Mesenchymal stem cell (in vitro differentiated cells and primary cell): Measurements from ENCODE around the gene ITPRID1.

Experiments
- DNase-seq: peaks from one replicate; pipeline ENCODE4 v3.0.0-alpha.2; 2013
- H2AFZ ChIP-seq: one replicate; pipeline ENCODE4 v1.6.1; 2013; ENCODE audit warnings: low read depth, mild to moderate bottlenecking, control low read depth, inconsistent platforms, low read length, moderate library complexity
- H2AK5ac ChIP-seq: 2 replicates; pipeline ENCODE4 v1.6.1; 2013; ENCODE audit warnings: low read length, moderate library complexity, mild to moderate bottlenecking, inconsistent platforms; ENCODE audit not compliant: severe bottlenecking
- H2BK120ac ChIP-seq: one replicate; pipeline ENCODE4 v1.6.1; 2013; ENCODE audit warnings: low read depth, mild to moderate bottlenecking, inconsistent platforms, low read length, moderate library complexity
- H2BK12ac ChIP-seq, 2 experiments: one replicate each; pipeline ENCODE4 v1.6.1; 2013; ENCODE audit warnings: inconsistent platforms in 2 of 2, low read length in 2 of 2, mild to moderate bottlenecking in 2 of 2, moderate library complexity in 2 of 2, control low read depth in 1 of 2
- H2BK15ac ChIP-seq: one replicate; pipeline ENCODE4 v1.6.1; 2013; ENCODE audit warnings: mild to moderate bottlenecking, low read depth, inconsistent platforms; ENCODE audit not compliant: poor library complexity, severe bottlenecking
- H2BK5ac ChIP-seq: 2 replicates; pipeline ENCODE4 v1.6.1; 2013; ENCODE audit warnings: low read depth, mild to moderate bottlenecking, low read length, control low read depth, inconsistent platforms; ENCODE audit not compliant: poor library complexity, severe bottlenecking
- H3K14ac ChIP-seq, 2 experiments: one replicate each; pipeline ENCODE4 v1.6.1; 2013; ENCODE audit warnings: inconsistent platforms in 2 of 2, low read length in 2 of 2, control low read depth in 1 of 2, mild to moderate bottlenecking in 1 of 2, moderate library complexity in 1 of 2
- H3K18ac ChIP-seq, 2 experiments: one replicate each; pipeline ENCODE4 v1.6.1; 2013; ENCODE audit warnings: inconsistent platforms in 2 of 2, low read length in 2 of 2, control low read depth in 1 of 2, low read depth in 1 of 2, mild to moderate bottlenecking in 1 of 2
- H3K23ac ChIP-seq, 2 experiments: one replicate each; pipeline ENCODE4 v1.6.1; 2013; ENCODE audit warnings: inconsistent platforms in 2 of 2, low read length in 2 of 2, mild to moderate bottlenecking in 2 of 2, moderate library complexity in 2 of 2, control low read depth in 1 of 2
- H3K27ac ChIP-seq: 2 replicates; pipeline ENCODE4 v1.5.1; 2013; ENCODE audit warnings: mild to moderate bottlenecking, moderate library complexity, low read length, control low read depth, inconsistent platforms; ENCODE audit not compliant: poor library complexity, severe bottlenecking
- H3K27me3 ChIP-seq, 2 experiments: 2 replicates each; pipeline versions ENCODE4 v1.6.1 to v1.7.0; 2013; ENCODE audit warnings: low read length in 2 of 2, mild to moderate bottlenecking in 2 of 2, moderate library complexity in 2 of 2, control low read depth in 1 of 2, inconsistent platforms in 1 of 2; ENCODE audit not compliant: control insufficient read depth in 1 of 2, insufficient read depth in 1 of 2
- H3K36me3 ChIP-seq, 2 experiments: 2 replicates each; pipeline versions ENCODE4 v1.6.1 to v1.7.0; 2013; ENCODE audit warnings: low read length in 2 of 2, control low read depth in 1 of 2, inconsistent platforms in 1 of 2, low read depth in 1 of 2, mild to moderate bottlenecking in 1 of 2; ENCODE audit not compliant: insufficient read depth in 2 of 2, control insufficient read depth in 1 of 2
- H3K4ac ChIP-seq, 2 experiments: one replicate each; pipeline ENCODE4 v1.6.1; 2013; ENCODE audit warnings: inconsistent platforms in 2 of 2, low read length in 2 of 2, mild to moderate bottlenecking in 2 of 2, moderate library complexity in 2 of 2, control low read depth in 1 of 2, low read depth in 1 of 2
- H3K4me1 ChIP-seq: 2 replicates; pipeline ENCODE4 v1.6.1; 2013; ENCODE audit warnings: low read depth, low read length, control low read depth; ENCODE audit not compliant: control insufficient read depth, insufficient read depth
- H3K4me2 ChIP-seq: 2 replicates; pipeline ENCODE4 v1.6.1; 2013; ENCODE audit warnings: low read length, mild to moderate bottlenecking, inconsistent platforms; ENCODE audit not compliant: poor library complexity, severe bottlenecking
- H3K4me3 ChIP-seq, 2 experiments: 2 replicates each; pipeline versions ENCODE4 v1.5.1 to v1.7.0; 2013; ENCODE audit warnings: low read length in 2 of 2, mild to moderate bottlenecking in 2 of 2, control low read depth in 1 of 2, low read depth in 1 of 2; ENCODE audit not compliant: insufficient read depth in 1 of 2
- H3K79me1 ChIP-seq: replicated peaks from 2 replicates; pipeline ENCODE4 v1.6.1; 2013; ENCODE audit warnings: mild to moderate bottlenecking, control low read depth, low read length, inconsistent platforms; ENCODE audit not compliant: poor library complexity, severe bottlenecking
- H3K9ac ChIP-seq: 2 replicates; pipeline ENCODE4 v1.7.0; 2013; ENCODE audit warnings: mild to moderate bottlenecking, low read length, moderate library complexity
- H3K9me3 ChIP-seq: 2 replicates; pipeline ENCODE4 v1.7.0; 2013; ENCODE audit warnings: mild to moderate bottlenecking, low read length; ENCODE audit not compliant: control insufficient read depth
- H4K8ac ChIP-seq: one replicate; pipeline ENCODE4 v1.6.1; 2013; ENCODE audit warnings: inconsistent platforms, mild to moderate bottlenecking, low read length, moderate library complexity
- H4K91ac ChIP-seq: one replicate; pipeline ENCODE4 v1.6.1; 2013; ENCODE audit warnings: mild to moderate bottlenecking, low read length, inconsistent platforms
- WGBS: methylation state at CpG from one replicate; pipeline ENCODE4 v1.1.7; 2013; ENCODE audit warnings: mixed read lengths; 5-methylcytosine and 5-hydroxymethylcytosine counted together

ITPRID1 gene

GRCh38 chr7:31702354-31702753 lies 188.5 kb downstream of the ITPRID1 start:
- Histone ChIP-seq H2BK15ac (no peak overlapping the region), H3K36me3 (no peaks in the 10 kb centered on the region), H2BK5ac (no peak overlapping the region), H4K91ac (no peak overlapping the region), H3K4ac (no peak overlapping the region), H2AK5ac (no peak overlapping the region), H3K27me3 (peaks cover 0 to 8% of the 10 kb centered on the region in 2 experiments), H3K18ac (no peak overlapping the region), H2BK120ac (no peak overlapping the region), H3K23ac (no peak overlapping the region), H3K79me1 (no peaks in the 10 kb centered on the region), H3K9ac (no peak overlapping the region), H3K4me1 (no peaks in the 10 kb centered on the region), H2AFZ (no peak overlapping the region), H3K9me3 (no peaks in the 10 kb centered on the region), H3K14ac (no peak overlapping the region), H3K4me3 (no peak overlapping the region), H4K8ac (no peak overlapping the region), H2BK12ac (no peak overlapping the region), H3K27ac (no peak overlapping the region), H3K4me2 (no peak overlapping the region)
- WGBS: 73% methylated on average over 3 of the region's 3 CpGs
- DNase-seq: no peak

DNA sequence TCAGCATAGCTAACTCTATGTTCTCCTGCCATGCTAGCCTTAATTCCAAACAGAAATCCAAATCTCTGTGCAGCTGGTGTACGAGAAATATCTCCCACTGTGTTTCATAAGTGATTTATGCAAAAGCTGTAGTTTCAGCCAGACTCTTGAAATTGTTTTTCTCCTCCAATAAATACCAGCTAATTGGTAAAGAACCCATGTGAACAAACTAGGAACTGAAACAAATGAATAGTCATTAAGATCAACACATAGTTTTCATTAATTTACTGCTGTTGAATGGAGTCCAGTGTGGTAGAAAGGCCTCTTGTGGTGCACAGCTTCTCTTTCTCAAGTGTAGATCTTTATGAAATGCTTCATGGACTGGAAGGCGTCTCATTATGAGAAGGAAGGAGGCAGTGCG lies 191.5 kb downstream of the ITPRID1 start:
- H2AFZ ChIP-seq: no peak overlapping the region
- no peaks in the 10 kb centered on the region for H3K36me3 ChIP-seq
- H4K8ac ChIP-seq: no peak overlapping the region
- no peak overlapping the region for H3K23ac ChIP-seq
- H3K79me1 ChIP-seq: no peaks in the 10 kb centered on the region
- H2BK120ac ChIP-seq: no peak overlapping the region
- H3K27me3 ChIP-seq: peaks cover 0 to 8% of the 10 kb centered on the region in 2 experiments
- no peak overlapping the region for H3K4me3 ChIP-seq
- H4K91ac ChIP-seq: no peak overlapping the region
- no peak overlapping the region for H2BK5ac ChIP-seq
- H3K18ac ChIP-seq: no peak overlapping the region
- 81% methylated on average over 2 of the region's 3 CpGs for WGBS
- DNase-seq: no peak
- no peak overlapping the region for H3K27ac ChIP-seq
- no peak overlapping the region for H2AK5ac ChIP-seq
- H3K4me2 ChIP-seq: no peak overlapping the region
- H3K14ac ChIP-seq: no peak overlapping the region
- H3K4me1 ChIP-seq: no peaks in the 10 kb centered on the region
- H3K9ac ChIP-seq: no peak overlapping the region
- no peak overlapping the region for H3K4ac ChIP-seq
- H3K9me3 ChIP-seq: no peaks in the 10 kb centered on the region
- no peak overlapping the region for H2BK12ac ChIP-seq
- H2BK15ac ChIP-seq: no peak overlapping the region

DNA sequence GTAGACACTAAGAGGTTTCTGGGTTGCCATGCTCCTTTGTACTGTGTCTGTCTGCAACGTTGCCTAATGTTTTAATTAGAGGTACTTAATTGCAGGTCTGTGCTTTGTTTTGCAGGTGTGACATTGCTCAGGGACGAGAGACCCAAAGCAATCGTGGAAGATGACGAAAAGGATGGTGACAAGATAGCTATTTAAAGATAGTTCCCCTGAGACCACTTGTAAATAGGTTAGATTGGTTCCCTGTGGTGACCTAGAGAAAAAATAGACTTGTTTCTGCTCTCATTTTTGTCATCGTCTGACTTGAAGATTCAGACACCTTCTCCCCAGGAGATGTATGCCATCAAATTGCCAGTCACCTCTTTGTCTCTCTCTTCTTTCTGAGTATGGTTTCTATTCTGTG lies 193.2 kb downstream of the ITPRID1 start:
- H3K4me3 ChIP-seq: no peak overlapping the region
- no peak overlapping the region for H2BK5ac ChIP-seq
- no peaks in the 10 kb centered on the region for H3K9me3 ChIP-seq

More for the DNA sequence above, 193.2 kb downstream of the ITPRID1 start:
- no peak overlapping the region for H3K9ac ChIP-seq
- no peak overlapping the region for H3K4ac ChIP-seq
- no peak overlapping the region for H3K14ac ChIP-seq
- no peak overlapping the region for H3K23ac ChIP-seq
- WGBS: 48% methylated on average over 5 of the region's 5 CpGs
- no peak overlapping the region for H2AFZ ChIP-seq
- no peak overlapping the region for H4K91ac ChIP-seq
- H2BK15ac ChIP-seq: no peak overlapping the region
- H4K8ac ChIP-seq: no peak overlapping the region
- H3K36me3 ChIP-seq: no peaks in the 10 kb centered on the region
- no peak overlapping the region for H3K27ac ChIP-seq
- H2AK5ac ChIP-seq: no peak overlapping the region
- no peak overlapping the region for H2BK12ac ChIP-seq
- no peaks in the 10 kb centered on the region for H3K79me1 ChIP-seq
- no peak overlapping the region for H3K4me2 ChIP-seq
- no peak overlapping the region for H2BK120ac ChIP-seq
- DNase-seq: no peak
- H3K18ac ChIP-seq: no peak overlapping the region
- peaks cover 0 to 8% of the 10 kb centered on the region in 2 experiments for H3K27me3 ChIP-seq
- no peaks in the 10 kb centered on the region for H3K4me1 ChIP-seq
